ENCODE data around the gene OR10H2. TPM values are rescaled to one million over a fixed set of nuclear protein-coding genes. Genes with fewer than 3 reads are reported as not detected.

Gene OR10H2
- total and polyA plus RNA-seq, 2 of the 8 experiments (the other 6 are each of a cell fraction or from before 2014, with no cell fraction given): not detected

GRCh38 chr19:15776264-15776663, 48.4 kb downstream of the OR10H2 start:
- Histone ChIP-seq H3K56ac (replicated peaks; ENCODE audit: insufficient read length, low read depth, low read length) (no peak overlapping the region), H3K4me3 (ENCODE audit: extremely low read depth in 1 of 4, insufficient read depth in 2 of 4, low read depth in 3 of 4, low read length in 4 of 4) (no peak overlapping the region), H3K23me2 (ENCODE audit: low read depth, low read length) (no peaks in the 10 kb centered on the region; the same call in 1 of the 2 replicates), H4K5ac (ENCODE audit: insufficient read length, low read depth, low read length) (no peak overlapping the region), H4K8ac (ENCODE audit: extremely low read depth, insufficient read depth, low read length) (no peak overlapping the region), H3K27me3 (replicated peaks in 1 of 4; ENCODE audit: control insufficient read depth in 3 of 4, extremely low read depth in 1 of 4, insufficient read depth in 3 of 4, low read length in 3 of 4) (no peaks in the 10 kb centered on the region), H2BK5ac (ENCODE audit: low read depth, low read length) (no peak overlapping the region), H2AK5ac (ENCODE audit: low read depth, low read length) (no peak overlapping the region), H2BK12ac (ENCODE audit: low read depth, low read length) (no peak overlapping the region), H3K4ac (replicated peaks; ENCODE audit: insufficient read length, low read depth, low read length) (no peak overlapping the region), H3K23ac (ENCODE audit: insufficient read length) (no peak overlapping the region), H3K27ac (ENCODE audit: low read depth, low read length) (no peak overlapping the region), H4K20me1 (replicated peaks in 1 of 2; ENCODE audit: control insufficient read depth in 1 of 2, insufficient read depth in 2 of 2, low read length in 2 of 2) (no peaks in the 10 kb centered on the region), H3K79me2 (ENCODE audit: control insufficient read depth in 1 of 2, insufficient read depth in 2 of 2, low read length in 2 of 2) (no peaks in the 10 kb centered on the region), H4K91ac (replicated peaks; ENCODE audit: insufficient read length, low read length) (no peak overlapping the region), H3K36me3 (ENCODE audit: control insufficient read depth in 2 of 4, insufficient read depth in 4 of 4, low read length in 3 of 4) (no peaks in the 10 kb centered on the region), H3K4me1 (replicated peaks in 1 of 4; ENCODE audit: control insufficient read depth in 3 of 4, insufficient read depth in 4 of 4, low read length in 3 of 4) (no peaks in the 10 kb centered on the region), H3K79me1 (ENCODE audit: low read depth, low read length) (no peaks in the 10 kb centered on the region), H2BK20ac (ENCODE audit: low read length) (no peak overlapping the region), H3K4me2 (ENCODE audit: insufficient read depth in 1 of 2, low read depth in 2 of 2, low read length in 2 of 2) (no peak overlapping the region), H3K14ac (ENCODE audit: insufficient read length) (no peak overlapping the region), H3K9ac (replicated peaks in 1 of 4; ENCODE audit: extremely low read depth in 1 of 4, low read depth in 3 of 4, low read length in 3 of 4) (no peak overlapping the region), H2AFZ (ENCODE audit: low read length) (no peak overlapping the region), H3K9me3 (ENCODE audit: insufficient read depth in 2 of 2, low read depth in 1 of 2, low read length in 1 of 2) (peaks cover 75 to 88% of the 10 kb centered on the region in 2 experiments), H3K18ac (ENCODE audit: extremely low read depth, low read length) (no peak overlapping the region), H2BK15ac (ENCODE audit: low read length) (no peak overlapping the region), H2BK120ac (replicated peaks; ENCODE audit: low read depth, low read length) (no peak overlapping the region)
- no peak for TF ChIP-seq SUZ12 (IDR thresholded peaks at IDR 0.05; ENCODE audit: low read length)
- TF ChIP-seq RXRA (IDR thresholded peaks at IDR 0.05; ENCODE audit: insufficient read depth, low read depth, low read length): no peak
- TF ChIP-seq CEBPB (IDR thresholded peaks at IDR 0.05; ENCODE audit: low read depth, low read length): no peak
- no peak for TF ChIP-seq RNF2 (IDR thresholded peaks at IDR 0.05; ENCODE audit: borderline replicate concordance, low read depth, low read length, missing control alignments, poor library complexity, severe bottlenecking)
- WGBS, 2 experiments (ENCODE audit: extremely low coverage in 1 of 2, insufficient coverage in 1 of 2, insufficient read length in 1 of 2, insufficient replicate concordance in 2 of 2, low coverage in 1 of 2, low lambda C conversion rate in 2 of 2, missing lambda C conversion rate in 1 of 2): 80% methylated on average over 4 of the region's 4 CpGs; no CpG with 5 or more reads in 1 of the 2 experiments
- no peak for DNase-seq (ENCODE audit: low read depth in 1 of 2, low spot score in 2 of 2)
- POLR2A ChIA-PET (ENCODE audit: partially characterized antibody): no interaction called here
- no peak for FAIRE-seq
- CTCF ChIA-PET (ENCODE audit: partially characterized antibody): no interaction called here

Data from H1 (cell line).